Bronchial epithelial cell (primary cell): ENCODE results near the gene CRYGA. TPM values are rescaled to one million over a fixed set of nuclear protein-coding genes. Genes with fewer than 3 reads are reported as not detected.

Experiments
- DNase-seq: peaks from one replicate; pipeline ENCODE4 v3.0.0-alpha.2; 2010; ENCODE audit warnings: low read depth
- FAIRE-seq: peaks from 2 replicates; lab custom pipeline; 2011; peaks lifted over from hg19 to GRCh38; lab: Jason Lieb, UNC
- H3K27me3 ChIP-seq: 2 replicates; pipeline ENCODE4 v1.5.1; 2011; ENCODE audit warnings: low read length; ENCODE audit not compliant: control insufficient read depth, insufficient read depth
- H3K36me3 ChIP-seq: 2 replicates; pipeline ENCODE4 v1.5.1; 2011; ENCODE audit warnings: low read length; ENCODE audit not compliant: control insufficient read depth, insufficient read depth
- H3K4me3 ChIP-seq: 2 replicates; pipeline ENCODE4 v1.5.1; 2011; ENCODE audit warnings: mild to moderate bottlenecking, low read depth, low read length, control low read depth
- CTCF ChIP-seq: IDR thresholded peaks from 2 replicates; pipeline ENCODE4 v1.5.1; 2011; ENCODE audit warnings: mild to moderate bottlenecking, moderate library complexity, low read length, control low read depth, inconsistent platforms; ENCODE audit not compliant: insufficient read depth, severe bottlenecking
- total RNA-seq: library from RNA; depleted of rRNA; stranded (reverse); fragments of >200 nt; gene quantifications from 2 replicates; pipeline ENCODE4 v1.2.1, GENCODE V29; 2014

CRYGA gene
- total RNA-seq, 1 donor from 2014 or later: not detected

- FAIRE-seq (no peak), DNase-seq (no peak)
- Histone ChIP-seq H3K27me3 (no peaks in the 10 kb centered on the region), H3K4me3 (no peak overlapping the region), H3K36me3 (no peaks in the 10 kb centered on the region)
- TF ChIP-seq CTCF: no peak
Observed at GRCh38 chr2:208135794-208136715, 27.3 kb downstream of the CRYGA start.

GRCh38 chr2:208134928-208135586, 28.3 kb downstream of the CRYGA start:
- peak; percentile 16 for DNase-seq
- FAIRE-seq: no peak
- H3K27me3 ChIP-seq: no peaks in the 10 kb centered on the region
- H3K36me3 ChIP-seq: no peaks in the 10 kb centered on the region
- no peak overlapping the region for H3K4me3 ChIP-seq
- TF ChIP-seq CTCF: no peak

- no peaks in the 10 kb centered on the region for H3K27me3 ChIP-seq
- no peak for TF ChIP-seq CTCF
- FAIRE-seq (no peak), DNase-seq (no peak)
- no peaks in the 10 kb centered on the region for H3K36me3 ChIP-seq
- H3K4me3 ChIP-seq: no peak overlapping the region
Observed at GRCh38 chr2:208130712-208131110, 32.7 kb downstream of the CRYGA start.

GRCh38 chr2:208129744-208130711, 33.4 kb downstream of the CRYGA start, which contains the start of gene CRYGC:
Gene CRYGC, minus strand, starts transcription at chr2:208129828. Its CDS starts 36 bp downstream, at chr2:208129792.
- H3K4me3 ChIP-seq: no peak within 1 kb of the TSS
- no peak for TF ChIP-seq CTCF
- H3K36me3 ChIP-seq: no peaks in the 10 kb centered on the region
- DNase-seq: peak; percentile 21
- peaks cover 1% of the 10 kb centered on the region for H3K27me3 ChIP-seq
- no peak for FAIRE-seq

- no peak for FAIRE-seq
- no peak for TF ChIP-seq CTCF
- Histone ChIP-seq H3K36me3 (no peaks in the 10 kb centered on the region), H3K27me3 (peaks cover 1% of the 10 kb centered on the region), H3K4me3 (no peak overlapping the region)
- no peak for DNase-seq
Observed at GRCh38 chr2:208128136-208128535, 35.3 kb downstream of the CRYGA start.
